ENCODE data around the gene LMF1. TPM values are rescaled to one million over a fixed set of nuclear protein-coding genes. Genes with fewer than 3 reads are reported as not detected.
A peak's percentile ranks its signal among the peaks of the same experiment; 100 is the strongest.

Gene LMF1
- polyA plus RNA-seq, 1 experiment, result 28.9 TPM

- no peaks in the 10 kb centered on the region for H3K36me3 ChIP-seq (ENCODE audit: control insufficient read depth, insufficient read depth, low read length)
- CTCF ChIA-PET, result no interaction called here
- H3K27me3 ChIP-seq (ENCODE audit: control insufficient read depth, insufficient read depth, low read length), result no peaks in the 10 kb centered on the region
- TF ChIP-seq, protein P1, sequence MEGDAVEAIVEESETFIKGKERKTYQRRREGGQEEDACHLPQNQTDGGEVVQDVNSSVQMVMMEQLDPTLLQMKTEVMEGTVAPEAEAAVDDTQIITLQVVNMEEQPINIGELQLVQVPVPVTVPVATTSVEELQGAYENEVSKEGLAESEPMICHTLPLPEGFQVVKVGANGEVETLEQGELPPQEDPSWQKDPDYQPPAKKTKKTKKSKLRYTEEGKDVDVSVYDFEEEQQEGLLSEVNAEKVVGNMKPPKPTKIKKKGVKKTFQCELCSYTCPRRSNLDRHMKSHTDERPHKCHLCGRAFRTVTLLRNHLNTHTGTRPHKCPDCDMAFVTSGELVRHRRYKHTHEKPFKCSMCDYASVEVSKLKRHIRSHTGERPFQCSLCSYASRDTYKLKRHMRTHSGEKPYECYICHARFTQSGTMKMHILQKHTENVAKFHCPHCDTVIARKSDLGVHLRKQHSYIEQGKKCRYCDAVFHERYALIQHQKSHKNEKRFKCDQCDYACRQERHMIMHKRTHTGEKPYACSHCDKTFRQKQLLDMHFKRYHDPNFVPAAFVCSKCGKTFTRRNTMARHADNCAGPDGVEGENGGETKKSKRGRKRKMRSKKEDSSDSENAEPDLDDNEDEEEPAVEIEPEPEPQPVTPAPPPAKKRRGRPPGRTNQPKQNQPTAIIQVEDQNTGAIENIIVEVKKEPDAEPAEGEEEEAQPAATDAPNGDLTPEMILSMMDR (IDR thresholded peaks at IDR 0.05; ENCODE audit: insufficient read depth, low read depth, low read length), result no peak
- POLR2A ChIA-PET, result no interaction called here
- DNase-seq (ENCODE audit: low read depth), result no peak
- H3K4me3 ChIP-seq (ENCODE audit: low read depth, low read length), result no peak overlapping the region
Observed at GRCh38 chr16:879986-880385, 90.8 kb downstream of the LMF1 start.

- no peaks in the 10 kb centered on the region; the same call in 1 of the 2 replicates for H3K36me3 ChIP-seq (ENCODE audit: control insufficient read depth, insufficient read depth, low read length)
- no peaks in the 10 kb centered on the region for H3K27me3 ChIP-seq (ENCODE audit: control insufficient read depth, insufficient read depth, low read length)
- no peak overlapping the region for H3K4me3 ChIP-seq (ENCODE audit: low read depth, low read length)
- CTCF ChIA-PET, result no interaction called here
- TF ChIP-seq, protein P1 (IDR thresholded peaks at IDR 0.05; ENCODE audit: insufficient read depth, low read depth, low read length), result no peak
- no peak for DNase-seq (ENCODE audit: low read depth)
- POLR2A ChIA-PET, result no interaction called here
Observed at GRCh38 chr16:879461-879861, 91.3 kb downstream of the LMF1 start.

GRCh38 chr16:878886-879285 lies 91.9 kb downstream of the LMF1 start:
- DNase-seq (ENCODE audit: low read depth), result no peak
- no peaks in the 10 kb centered on the region; the same call in 1 of the 2 replicates for H3K36me3 ChIP-seq (ENCODE audit: control insufficient read depth, insufficient read depth, low read length)
- no peak overlapping the region for H3K4me3 ChIP-seq (ENCODE audit: low read depth, low read length)
- no peaks in the 10 kb centered on the region for H3K27me3 ChIP-seq (ENCODE audit: control insufficient read depth, insufficient read depth, low read length)
- CTCF ChIA-PET, result no interaction called here
- POLR2A ChIA-PET, result no interaction called here
- TF ChIP-seq, protein P1 (IDR thresholded peaks at IDR 0.05; ENCODE audit: insufficient read depth, low read depth, low read length), result no peak

DNA sequence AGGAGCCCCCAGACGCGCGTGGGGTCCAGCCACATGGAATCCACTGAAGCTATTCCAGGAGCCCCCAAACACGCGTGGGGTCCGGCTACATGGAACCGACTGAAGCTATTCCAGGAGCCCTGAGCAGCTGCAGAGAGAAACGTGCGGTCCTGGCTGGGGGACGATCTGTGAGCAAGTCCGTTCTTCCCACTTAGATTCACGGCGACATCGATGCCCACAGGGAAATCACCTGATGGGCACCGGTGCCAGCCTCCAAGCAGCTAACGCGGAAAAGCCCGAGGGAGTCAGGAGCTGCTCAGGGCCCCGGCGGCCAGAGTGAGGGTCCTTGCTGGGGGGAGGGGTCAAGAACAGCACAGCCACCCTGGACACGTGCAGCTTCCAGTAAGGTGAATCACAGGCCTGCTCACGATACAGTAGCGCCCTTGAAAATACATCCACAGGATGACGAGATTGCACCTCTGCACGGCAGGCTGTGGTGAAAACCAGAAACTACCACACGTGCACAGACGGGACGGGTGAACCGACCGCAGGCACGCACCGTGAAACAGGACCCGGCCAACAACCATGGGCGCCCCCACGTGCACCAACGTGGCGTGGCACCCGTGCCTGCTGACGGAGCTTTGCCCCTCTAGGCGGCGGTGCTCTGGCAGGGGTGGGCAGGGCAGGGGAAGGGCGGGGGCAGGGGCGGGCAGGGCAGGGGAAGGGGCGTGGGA lies 92.6 kb downstream of the LMF1 start:
- H3K36me3 ChIP-seq (ENCODE audit: control insufficient read depth, insufficient read depth, low read length), result no peaks in the 10 kb centered on the region; the same call in 1 of the 2 replicates
- TF ChIP-seq, protein P1 (IDR thresholded peaks at IDR 0.05; ENCODE audit: insufficient read depth, low read depth, low read length), result peak; percentile 19; the same call in 1 of the 2 replicates
- DNase-seq (ENCODE audit: low read depth), result no peak
- POLR2A ChIA-PET, result no interaction called here
- no peaks in the 10 kb centered on the region for H3K27me3 ChIP-seq (ENCODE audit: control insufficient read depth, insufficient read depth, low read length)
- CTCF ChIA-PET, result no interaction called here
- no peak overlapping the region for H3K4me3 ChIP-seq (ENCODE audit: low read depth, low read length)

GRCh38 chr16:877242-878071 lies 93.3 kb downstream of the LMF1 start:
- DNase-seq (ENCODE audit: low read depth), result no peak
- no peak overlapping the region for H3K4me3 ChIP-seq (ENCODE audit: low read depth, low read length)
- POLR2A ChIA-PET, result no interaction called here
- TF ChIP-seq, protein P1 (IDR thresholded peaks at IDR 0.05; ENCODE audit: insufficient read depth, low read depth, low read length), result no peak
- CTCF ChIA-PET, result no interaction called here
- no peaks in the 10 kb centered on the region for H3K27me3 ChIP-seq (ENCODE audit: control insufficient read depth, insufficient read depth, low read length)
- H3K36me3 ChIP-seq (ENCODE audit: control insufficient read depth, insufficient read depth, low read length), result no peaks in the 10 kb centered on the region; the same call in 1 of the 2 replicates

Data from BJ (cell line).